Measurements from ENCODE around the gene MED13L. TPM values are rescaled to one million over a fixed set of nuclear protein-coding genes. Genes with fewer than 3 reads are reported as not detected.

Gene MED13L
- total RNA-seq, 2 experiments from 2014 or later, result 203 to 208 TPM

DNA sequence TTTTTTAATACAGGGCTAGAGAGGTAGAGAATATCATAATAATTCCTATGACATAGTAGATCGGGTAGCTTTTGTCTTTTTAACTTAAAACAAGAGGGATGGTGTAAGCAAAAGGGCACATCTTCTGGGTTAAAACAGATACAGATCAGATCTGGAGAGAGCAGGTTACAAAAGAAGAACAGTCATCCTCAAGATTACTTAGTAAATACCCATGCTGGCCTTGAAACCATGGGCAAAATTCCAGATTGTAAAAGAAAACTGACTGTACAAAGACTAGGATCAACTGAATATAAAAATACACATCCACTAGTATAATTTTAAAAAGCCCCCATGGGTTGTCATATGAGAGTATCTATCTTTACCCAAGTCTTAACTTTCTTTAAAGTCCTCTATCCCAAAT is 76.7 kb downstream of the MED13L start:
- H3K4me1 ChIP-seq (ENCODE audit: insufficient read depth, low read length), result peaks cover 8% of the 10 kb centered on the region
- Mint-ChIP-seq H3K36me3 (ENCODE audit: low read depth) (peaks cover 12% of the 10 kb centered on the region), H3K9me3 (no peaks in the 10 kb centered on the region), H3K27me3 (no peaks in the 10 kb centered on the region), H3K4me3 (no peak overlapping the region), H3K4me1 (ENCODE audit: low read depth) (peaks cover 86% of the 10 kb centered on the region), H3K27ac (no peak overlapping the region)
- H3K9me3 ChIP-seq (ENCODE audit: control insufficient read depth in 1 of 2, insufficient read depth in 1 of 2, low read length in 2 of 2), result no peaks in the 10 kb centered on the region
- no peak overlapping the region for H3K4me3 ChIP-seq (ENCODE audit: low read length)
- TF ChIP-seq, protein P1, sequence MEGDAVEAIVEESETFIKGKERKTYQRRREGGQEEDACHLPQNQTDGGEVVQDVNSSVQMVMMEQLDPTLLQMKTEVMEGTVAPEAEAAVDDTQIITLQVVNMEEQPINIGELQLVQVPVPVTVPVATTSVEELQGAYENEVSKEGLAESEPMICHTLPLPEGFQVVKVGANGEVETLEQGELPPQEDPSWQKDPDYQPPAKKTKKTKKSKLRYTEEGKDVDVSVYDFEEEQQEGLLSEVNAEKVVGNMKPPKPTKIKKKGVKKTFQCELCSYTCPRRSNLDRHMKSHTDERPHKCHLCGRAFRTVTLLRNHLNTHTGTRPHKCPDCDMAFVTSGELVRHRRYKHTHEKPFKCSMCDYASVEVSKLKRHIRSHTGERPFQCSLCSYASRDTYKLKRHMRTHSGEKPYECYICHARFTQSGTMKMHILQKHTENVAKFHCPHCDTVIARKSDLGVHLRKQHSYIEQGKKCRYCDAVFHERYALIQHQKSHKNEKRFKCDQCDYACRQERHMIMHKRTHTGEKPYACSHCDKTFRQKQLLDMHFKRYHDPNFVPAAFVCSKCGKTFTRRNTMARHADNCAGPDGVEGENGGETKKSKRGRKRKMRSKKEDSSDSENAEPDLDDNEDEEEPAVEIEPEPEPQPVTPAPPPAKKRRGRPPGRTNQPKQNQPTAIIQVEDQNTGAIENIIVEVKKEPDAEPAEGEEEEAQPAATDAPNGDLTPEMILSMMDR (IDR thresholded peaks at IDR 0.05), result no peak
- DNase-seq (no peak), ATAC-seq (ENCODE audit: poor library complexity) (no peak)
- intact Hi-C loops (cut with DNase I, micrococcal nuclease), result no loop called here
- no peaks in the 10 kb centered on the region for H3K27me3 ChIP-seq (ENCODE audit: control insufficient read depth in 1 of 2, insufficient read depth in 2 of 2, low read length in 2 of 2)
- no peak overlapping the region for H3K27ac ChIP-seq (ENCODE audit: low read depth in 1 of 2, low read length in 2 of 2)
- CTCF ChIA-PET, result no interaction called here
- peaks cover 8% of the 10 kb centered on the region for H3K36me3 ChIP-seq (ENCODE audit: insufficient read depth, low read length)
- POLR2A ChIA-PET, result no interaction called here

DNA sequence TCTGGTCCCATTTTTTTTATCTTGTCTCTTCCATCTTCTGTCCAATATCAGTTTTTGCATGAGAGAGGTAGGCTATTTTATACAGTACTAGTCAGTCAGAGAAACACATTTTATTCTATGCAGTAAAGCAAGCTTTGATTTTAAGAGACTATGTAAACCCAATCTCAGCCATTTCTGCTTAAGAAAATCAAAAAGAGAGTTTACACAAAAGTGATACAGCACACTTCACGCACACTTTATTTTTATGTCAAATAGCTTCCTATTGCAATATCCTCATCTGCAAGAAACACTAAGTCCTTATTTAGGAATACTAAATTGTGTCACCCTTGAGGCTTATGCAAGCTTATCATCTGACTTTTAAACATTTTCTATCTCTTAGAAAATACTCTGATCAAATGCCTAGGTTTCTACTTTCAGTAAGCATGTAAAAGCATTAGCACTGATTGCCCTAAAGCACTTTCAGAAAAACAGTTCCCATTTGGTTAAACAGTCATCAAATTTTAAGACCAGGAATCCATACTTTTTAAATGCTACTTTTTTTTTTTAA is 78.3 kb downstream of the MED13L start:
- Mint-ChIP-seq H3K27ac (no peak overlapping the region), H3K9me3 (no peaks in the 10 kb centered on the region), H3K4me1 (ENCODE audit: low read depth) (peaks cover 86% of the 10 kb centered on the region), H3K36me3 (ENCODE audit: low read depth) (peaks cover under 1% of the 10 kb centered on the region), H3K27me3 (no peaks in the 10 kb centered on the region), H3K4me3 (no peak overlapping the region)
- DNase-seq (no peak), ATAC-seq (ENCODE audit: poor library complexity) (no peak)
- no peaks in the 10 kb centered on the region for H3K27me3 ChIP-seq (ENCODE audit: control insufficient read depth in 1 of 2, insufficient read depth in 2 of 2, low read length in 2 of 2)
- no peak overlapping the region for H3K27ac ChIP-seq (ENCODE audit: low read depth in 1 of 2, low read length in 2 of 2)
- ChIA-PET CTCF (interaction anchor here (0.7 kb wide), 1 partner anchor 28 kb away, joined by 4 read pairs; no protein-coding TSS in a partner anchor), POLR2A (interaction anchor here (0.7 kb wide), 1 partner anchor 28 kb away, joined by 3 read pairs; no protein-coding TSS in a partner anchor)
- H3K4me3 ChIP-seq (ENCODE audit: low read length), result no peak overlapping the region
- no peaks in the 10 kb centered on the region for H3K9me3 ChIP-seq (ENCODE audit: control insufficient read depth in 1 of 2, insufficient read depth in 1 of 2, low read length in 2 of 2)
- H3K4me1 ChIP-seq (ENCODE audit: insufficient read depth, low read length), result peaks cover 17% of the 10 kb centered on the region
- TF ChIP-seq, protein P1 (IDR thresholded peaks at IDR 0.05), result no peak
- intact Hi-C loops (cut with DNase I, micrococcal nuclease), result loop anchor here in 1 of 2 experiments (5.0 kb wide), 2 partner anchors 37 to 78 kb away; partner anchors contain the start of gene MED13L
- no peaks in the 10 kb centered on the region for H3K36me3 ChIP-seq (ENCODE audit: insufficient read depth, low read length)

DNA sequence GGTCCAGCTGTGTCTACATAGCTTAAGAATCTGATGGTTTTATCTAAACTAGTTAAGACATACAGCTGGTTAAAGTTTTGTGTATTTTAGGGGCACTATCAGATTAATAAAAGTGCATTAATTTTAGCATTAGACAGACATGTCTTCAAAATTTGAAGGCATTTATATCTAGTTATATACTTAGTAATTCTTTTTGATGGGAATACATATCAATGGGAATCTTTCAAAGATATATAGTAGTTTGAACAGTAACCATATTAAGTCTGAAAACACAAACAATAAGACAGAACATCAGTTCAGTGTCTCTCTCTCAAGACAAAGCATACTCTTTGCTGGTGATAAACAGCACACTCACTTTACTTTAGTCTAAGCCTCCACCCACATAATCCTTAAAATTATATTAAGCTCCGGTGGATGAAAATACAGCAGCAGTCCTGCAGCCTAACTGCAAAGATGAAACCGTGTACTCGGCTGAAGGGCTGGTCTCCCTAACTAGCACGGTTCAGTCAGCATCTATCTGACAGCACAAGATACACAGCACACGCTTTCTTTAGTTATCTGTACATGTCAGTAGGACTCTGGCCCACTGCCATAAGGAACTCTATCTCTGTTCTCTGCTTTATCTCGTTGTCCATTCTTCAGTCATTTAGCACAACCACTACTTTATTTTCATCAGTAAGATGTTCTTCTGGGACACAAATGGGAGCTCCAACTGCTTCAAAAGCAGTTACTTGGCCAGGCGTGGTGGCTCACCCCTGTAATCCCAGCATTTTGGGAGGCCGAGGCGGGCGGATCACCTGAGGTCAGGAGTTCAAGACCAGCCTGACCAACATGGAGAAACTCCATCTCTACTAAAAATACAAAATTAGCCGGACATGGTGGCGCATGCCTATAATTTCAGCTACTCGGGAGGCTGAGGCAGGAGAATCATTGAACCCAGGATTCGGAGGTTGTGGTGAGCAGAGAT is 80.5 kb downstream of the MED13L start:
- Histone ChIP-seq H3K27me3 (ENCODE audit: control insufficient read depth in 1 of 2, insufficient read depth in 2 of 2, low read length in 2 of 2) (no peaks in the 10 kb centered on the region), H3K4me1 (ENCODE audit: insufficient read depth, low read length) (peaks cover 17% of the 10 kb centered on the region), H3K4me3 (ENCODE audit: low read length) (no peak overlapping the region), H3K9me3 (ENCODE audit: control insufficient read depth in 1 of 2, insufficient read depth in 1 of 2, low read length in 2 of 2) (no peaks in the 10 kb centered on the region), H3K27ac (ENCODE audit: low read depth in 1 of 2, low read length in 2 of 2) (no peak overlapping the region), H3K36me3 (ENCODE audit: insufficient read depth, low read length) (no peaks in the 10 kb centered on the region)
- Mint-ChIP-seq H3K4me3 (no peak overlapping the region), H3K27me3 (no peaks in the 10 kb centered on the region), H3K36me3 (ENCODE audit: low read depth) (no peaks in the 10 kb centered on the region), H3K27ac (no peak overlapping the region), H3K4me1 (ENCODE audit: low read depth) (peaks cover 83% of the 10 kb centered on the region), H3K9me3 (no peaks in the 10 kb centered on the region)
- ATAC-seq (ENCODE audit: poor library complexity) (no peak), DNase-seq (no peak)
- TF ChIP-seq, protein P1 (IDR thresholded peaks at IDR 0.05), result no peak
- CTCF ChIA-PET, result interaction anchor here (0.9 kb wide), 1 partner anchor 39 kb away, joined by 3 read pairs; no protein-coding TSS in a partner anchor
- POLR2A ChIA-PET, result interaction anchor here (1.6 kb wide), 1 partner anchor 8 kb away, joined by 5 read pairs; no protein-coding TSS in a partner anchor
- intact Hi-C loops (cut with DNase I, micrococcal nuclease), result loop anchor here in 1 of 2 experiments (5.0 kb wide), 2 partner anchors 35 to 80 kb away; partner anchors contain the start of gene MED13L
